H1 (cell line): ENCODE results near the gene CBL. TPM values are rescaled to one million over a fixed set of nuclear protein-coding genes. Genes with fewer than 3 reads are reported as not detected.

Experiments
- CTCF ChIA-PET: fragments of 300-600 bp; sonication (Branson Sonifier 250); formaldehyde crosslinking; loops from one replicate; lab custom pipeline; 2021; ENCODE audit not compliant: partially characterized antibody; lab: Charles Lee
- POLR2A ChIA-PET: fragments of 300-600 bp; sonication (Branson Sonifier 250); formaldehyde crosslinking; loops from one replicate; lab custom pipeline; 2021; ENCODE audit warnings: inconsistent platforms; ENCODE audit not compliant: partially characterized antibody; lab: Charles Lee
- DNase-seq, 2 experiments: peaks; one replicate each; pipeline versions ENCODE4 v3.0.0 to v3.0.0-alpha.2; 2010 to 2022; ENCODE audit warnings: low spot score in 2 of 2, low read depth in 1 of 2, mixed read lengths in 1 of 2
- FAIRE-seq: peaks from 2 replicates; lab custom pipeline; 2011; peaks lifted over from hg19 to GRCh38; lab: Jason Lieb, UNC
- H2AFZ ChIP-seq: 2 replicates; pipeline ENCODE4 v1.8.1; 2012; ENCODE audit warnings: low read length, inconsistent platforms
- H2AK5ac ChIP-seq: 2 replicates; pipeline ENCODE4 v1.6.1; 2013; ENCODE audit warnings: low read depth, low read length
- H2BK120ac ChIP-seq: replicated peaks from 2 replicates; pipeline ENCODE3; 2013; ENCODE audit warnings: low read depth, low read length, inconsistent platforms
- H2BK12ac ChIP-seq: 2 replicates; pipeline ENCODE4 v1.6.1; 2013; ENCODE audit warnings: low read depth, low read length
- H2BK15ac ChIP-seq: 2 replicates; pipeline ENCODE4 v1.6.1; 2013; ENCODE audit warnings: low read length
- H2BK20ac ChIP-seq: 2 replicates; pipeline ENCODE4 v1.6.1; 2013; ENCODE audit warnings: low read length
- H2BK5ac ChIP-seq: 2 replicates; pipeline ENCODE4 v1.6.1; 2013; ENCODE audit warnings: low read depth, low read length
- H3K14ac ChIP-seq: 2 replicates; pipeline ENCODE4 v1.6.1; 2013; ENCODE audit warnings: inconsistent platforms; ENCODE audit not compliant: insufficient read length
- H3K18ac ChIP-seq: 2 replicates; pipeline ENCODE4 v1.6.1; 2013; ENCODE audit warnings: low read length; ENCODE audit errors: extremely low read depth
- H3K23ac ChIP-seq: 2 replicates; pipeline ENCODE4 v1.6.1; 2013; ENCODE audit warnings: inconsistent platforms; ENCODE audit not compliant: insufficient read length
- H3K23me2 ChIP-seq: 2 replicates; pipeline ENCODE4 v1.6.1; 2013; ENCODE audit warnings: low read depth, low read length
- H3K27ac ChIP-seq: 2 replicates; pipeline ENCODE4 v1.6.1; 2011; ENCODE audit warnings: low read depth, low read length, inconsistent platforms
- H3K27me3 ChIP-seq, 4 experiments: replicated peaks in 1 of 4; 1 replicate in 1 of 4; 2 replicates in 3 of 4; pipeline versions ENCODE4 v1.6.1 to v1.8.1; 2011 to 2013; ENCODE audit warnings: low read length in 3 of 4, mild to moderate bottlenecking in 3 of 4, inconsistent platforms in 2 of 4, mixed read lengths in 2 of 4, moderate library complexity in 1 of 4; ENCODE audit not compliant: control insufficient read depth in 3 of 4, insufficient read depth in 3 of 4; ENCODE audit errors: extremely low read depth in 1 of 4
- H3K36me3 ChIP-seq, 4 experiments: 2 replicates each; pipeline versions ENCODE4 v1.6.1 to v1.8.1; 2011 to 2013; ENCODE audit warnings: mild to moderate bottlenecking in 4 of 4, low read length in 3 of 4, moderate library complexity in 2 of 4, control low read depth in 1 of 4, inconsistent platforms in 1 of 4; ENCODE audit not compliant: insufficient read depth in 4 of 4, control insufficient read depth in 2 of 4
- H3K4ac ChIP-seq: replicated peaks from 2 replicates; pipeline ENCODE3; 2013; ENCODE audit warnings: low read length, low read depth, mixed read lengths, inconsistent platforms; ENCODE audit not compliant: insufficient read length
- H3K4me1 ChIP-seq, 4 experiments: replicated peaks in 1 of 4; 1 replicate in 1 of 4; 2 replicates in 3 of 4; pipeline versions ENCODE4 v1.6.1 to v1.8.1; 2011 to 2013; ENCODE audit warnings: low read length in 3 of 4, inconsistent platforms in 2 of 4, mixed read lengths in 1 of 4; ENCODE audit not compliant: insufficient read depth in 4 of 4, control insufficient read depth in 3 of 4
- H3K4me2 ChIP-seq, 2 experiments: 2 replicates each; pipeline versions ENCODE4 v1.6.1 to v1.8.1; 2011 to 2013; ENCODE audit warnings: low read depth in 2 of 2, low read length in 2 of 2, control low read depth in 1 of 2, inconsistent platforms in 1 of 2, mild to moderate bottlenecking in 1 of 2; ENCODE audit not compliant: insufficient read depth in 1 of 2
- H3K4me3 ChIP-seq, 4 experiments: fragments of 200-600, 300-600 bp in 1 of 4; sonication (generic), shearing (Covaris generic), sonication (Bioruptor Twin) in 1 of 4; 2 replicates each; pipeline versions ENCODE4 v1.5.1 to v1.8.1; 2011 to 2016; ENCODE audit warnings: low read length in 4 of 4, low read depth in 3 of 4, control low read depth in 2 of 4, inconsistent platforms in 2 of 4, mild to moderate bottlenecking in 2 of 4, mixed read lengths in 1 of 4, moderate library complexity in 1 of 4; ENCODE audit not compliant: insufficient read depth in 2 of 4; ENCODE audit errors: extremely low read depth in 1 of 4
- H3K56ac ChIP-seq: replicated peaks from 2 replicates; pipeline ENCODE3; 2013; ENCODE audit warnings: low read depth, mild to moderate bottlenecking, mixed read lengths, low read length, inconsistent platforms; ENCODE audit not compliant: insufficient read length
- H3K79me1 ChIP-seq: 2 replicates; pipeline ENCODE4 v1.6.1; 2013; ENCODE audit warnings: low read depth, low read length, control low read depth
- H3K79me2 ChIP-seq, 2 experiments: 2 replicates each; pipeline versions ENCODE4 v1.6.1 to v1.8.1; 2012 to 2013; ENCODE audit warnings: low read length in 2 of 2, mild to moderate bottlenecking in 2 of 2, inconsistent platforms in 1 of 2; ENCODE audit not compliant: insufficient read depth in 2 of 2, control insufficient read depth in 1 of 2
- H3K9ac ChIP-seq, 4 experiments: replicated peaks in 1 of 4; 1 replicate in 1 of 4; 2 replicates in 3 of 4; pipeline versions ENCODE4 v1.6.1 to v1.8.1; 2011 to 2013; ENCODE audit warnings: low read depth in 3 of 4, low read length in 3 of 4, control low read depth in 2 of 4, mild to moderate bottlenecking in 2 of 4, moderate library complexity in 2 of 4, inconsistent platforms in 1 of 4; ENCODE audit errors: extremely low read depth in 1 of 4
- H3K9me3 ChIP-seq, 2 experiments: 2 replicates each; pipeline versions ENCODE4 v1.6.1 to v1.8.1; 2012 to 2013; ENCODE audit warnings: mild to moderate bottlenecking in 2 of 2, moderate library complexity in 2 of 2, control low read depth in 1 of 2, inconsistent platforms in 1 of 2, low read depth in 1 of 2, low read length in 1 of 2, mixed read lengths in 1 of 2; ENCODE audit not compliant: insufficient read depth in 2 of 2
- H4K20me1 ChIP-seq, 2 experiments: replicated peaks in 1 of 2; 2 replicates each; pipeline versions ENCODE3 to v1.8.1; 2011 to 2013; ENCODE audit warnings: inconsistent platforms in 2 of 2, low read length in 2 of 2, mild to moderate bottlenecking in 1 of 2; ENCODE audit not compliant: insufficient read depth in 2 of 2, control insufficient read depth in 1 of 2
- H4K5ac ChIP-seq: 2 replicates; pipeline ENCODE4 v1.6.1; 2013; ENCODE audit warnings: low read length, low read depth, mixed read lengths, inconsistent platforms; ENCODE audit not compliant: insufficient read length
- H4K8ac ChIP-seq: 2 replicates; pipeline ENCODE4 v1.8.0; 2013; ENCODE audit warnings: mild to moderate bottlenecking, moderate library complexity, low read length, inconsistent platforms; ENCODE audit not compliant: insufficient read depth; ENCODE audit errors: extremely low read depth
- H4K91ac ChIP-seq: replicated peaks from 2 replicates; pipeline ENCODE3; 2013; ENCODE audit warnings: low read length, mixed read lengths, inconsistent platforms; ENCODE audit not compliant: insufficient read length
- ASH2L ChIP-seq: fragments of 200-600, 300-600 bp; sonication (generic); IDR thresholded peaks from one replicate; pipeline ENCODE4 v1.7.1; 2017; ENCODE audit warnings: low read length
- CEBPB ChIP-seq: IDR thresholded peaks from 2 replicates; pipeline ENCODE4 v1.6.1; 2012; ENCODE audit warnings: low read depth, low read length
- KDM5A ChIP-seq: fragments of 200-600 bp; IDR thresholded peaks from 2 replicates; pipeline ENCODE4 v1.7.1; 2012; ENCODE audit warnings: mild to moderate bottlenecking, low read length, inconsistent platforms, mixed read lengths
- POU5F1 ChIP-seq: IDR thresholded peaks from 2 replicates; pipeline ENCODE4 v1.6.1; 2011; ENCODE audit warnings: low read depth, mild to moderate bottlenecking, low read length, moderate library complexity
- RFX5 ChIP-seq: IDR thresholded peaks from 2 replicates; pipeline ENCODE4 v1.6.1; 2011; ENCODE audit warnings: low read depth, low read length, improper control_type of control experiment, borderline replicate concordance
- SAP30 ChIP-seq: fragments of 300-600 bp; sonication (generic); IDR thresholded peaks from 2 replicates; pipeline ENCODE4 v1.7.1; 2012; ENCODE audit warnings: low read length, moderate library complexity, mild to moderate bottlenecking, inconsistent platforms; ENCODE audit not compliant: insufficient read depth, insufficient replicate concordance
- SIN3A ChIP-seq, 2 experiments: IDR thresholded peaks in 1 of 2; conservative IDR thresholded peaks in 1 of 2; 2 replicates each; pipeline ENCODE4 v1.6.1; 2011 to 2012; ENCODE audit warnings: low read length in 2 of 2, improper control_type of control experiment in 1 of 2, low read depth in 1 of 2, mild to moderate bottlenecking in 1 of 2
- SP1 ChIP-seq: IDR thresholded peaks from 2 replicates; pipeline ENCODE4 v1.6.1; 2011; ENCODE audit warnings: low read depth, low read length
- WGBS, 2 experiments: shearing (Covaris generic) in 1 of 2; methylation state at CpG; one replicate each; pipeline versions ENCODE4 v1.1.6 to v1.1.7; 2013 to 2015; ENCODE audit warnings: low lambda C conversion rate in 2 of 2, mixed read lengths in 2 of 2, inconsistent platforms in 1 of 2, low coverage in 1 of 2, missing lambda C conversion rate in 1 of 2; ENCODE audit not compliant: insufficient replicate concordance in 2 of 2, insufficient coverage in 1 of 2, insufficient read length in 1 of 2; ENCODE audit errors: extremely low coverage in 1 of 2, missing lambda C conversion rate in 1 of 2; 5-methylcytosine and 5-hydroxymethylcytosine counted together
- polyA plus RNA-seq, 7 experiments: library from polyadenylated mRNA; depleted of rRNA in 3 of 7; stranded (reverse) in 5 of 7; unstranded in 2 of 7; fragments of >200 nt in 5 of 7; fragments of 200-250 nt in 2 of 7; gene quantifications; 1 replicate in 5 of 7; 2 replicates in 1 of 7; 4 replicates in 1 of 7; pipeline versions ENCODE4 v1.2.1 to v1.2.3, GENCODE V29; 2011 to 2013; ENCODE audit warnings: missing spikeins in 2 of 7, mixed read lengths in 2 of 7
- total RNA-seq: library from RNA; stranded (reverse); fragmentation: NEBNext Ultra II Directional; extraction: Animal tissue kit (Norgen Biotek cat#: 25700); gene quantifications from 2 replicates; pipeline ENCODE4 v1.2.1, GENCODE V29; 2021
- TF ChIP-seq, protein P1 (sequence below): IDR thresholded peaks from 2 replicates; pipeline ENCODE4 v1.6.1; 2012; ENCODE audit warnings: inconsistent platforms
- TF ChIP-seq, protein P2 (sequence below): IDR thresholded peaks from 2 replicates; pipeline ENCODE4 v1.6.1; 2012; ENCODE audit warnings: inconsistent platforms

Gene CBL
- total and polyA plus RNA-seq, 2 of the 8 experiments (the other 6 are each of a cell fraction or from before 2014, with no cell fraction given): 23.1 to 57.8 TPM

DNA sequence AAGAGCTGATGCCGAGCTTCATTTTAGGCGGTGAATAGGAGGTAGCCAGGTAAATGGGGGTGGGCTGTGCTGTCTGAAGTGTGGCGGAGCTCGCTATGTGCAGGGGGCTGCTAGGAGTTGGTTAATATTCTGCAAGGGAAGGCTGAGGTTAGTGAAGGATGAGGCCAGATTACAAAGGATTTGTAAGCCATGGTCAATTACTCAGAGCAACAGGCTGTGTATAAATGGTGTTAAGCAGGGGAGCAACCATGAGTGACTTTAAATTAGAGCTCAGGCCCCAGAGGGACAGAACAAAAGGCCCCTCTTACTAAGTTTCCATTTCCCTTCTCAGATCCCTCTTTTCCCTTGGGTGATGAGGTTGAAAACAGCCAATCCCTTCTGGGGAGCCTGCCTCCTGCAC, 118.0 kb downstream of the CBL start:
- Histone ChIP-seq H4K5ac (no peak overlapping the region), H3K56ac (no peak overlapping the region), H3K4ac (no peak overlapping the region), H4K8ac (no peak overlapping the region), H2BK120ac (no peak overlapping the region), H3K18ac (no peak overlapping the region; the same call in 1 of the 2 replicates), H3K27ac (no peak overlapping the region), H3K4me2 (peak overlapping the region in 1 of 2 experiments; percentile 1; a peak in 1 of 4 replicates), H2BK5ac (no peak overlapping the region), H3K23ac (no peak overlapping the region), H3K9ac (no peak overlapping the region), H3K9me3 (no peaks in the 10 kb centered on the region), H2BK15ac (peak overlapping the region; percentile 10; the same call in 1 of the 2 replicates), H4K20me1 (no peaks in the 10 kb centered on the region), H2AK5ac (no peak overlapping the region), H2BK20ac (no peak overlapping the region), H4K91ac (no peak overlapping the region), H3K14ac (no peak overlapping the region), H3K4me1 (peaks cover 4 to 19% (median 14%) of the 10 kb centered on the region in 4 experiments), H3K23me2 (peaks cover 7% of the 10 kb centered on the region; the same call in 1 of the 2 replicates), H2BK12ac (no peak overlapping the region), H2AFZ (peak overlapping the region; percentile 34; the same call in 1 of the 2 replicates), H3K27me3 (peaks cover 0 to 3% (median under 1%) of the 10 kb centered on the region in 4 experiments; a peak in 1 of 7 replicates), H3K79me1 (no peaks in the 10 kb centered on the region), H3K79me2 (no peaks in the 10 kb centered on the region), H3K36me3 (no peaks in the 10 kb centered on the region), H3K4me3 (no peak overlapping the region)
- DNase-seq (no peak), FAIRE-seq (no peak)
- ChIA-PET POLR2A (interaction anchor here (0.6 to 5.2 kb wide), 9 partner anchors 10 to 283 kb away, joined by 3 to 29 read pairs (median 4); partner anchors contain the start of genes C1QTNF5, RNF26 and THY1), CTCF (interaction anchor here (0.7 to 16.8 kb wide), 44 partner anchors 14 to 934 kb away, joined by 3 to 415 read pairs (median 5); partner anchors contain the start of genes C1QTNF5, DPAGT1, MFRP and RNF26)
- 87% methylated on average over 4 of the region's 4 CpGs; no CpG with 5 or more reads in 1 of the 2 experiments for WGBS, 2 experiments
- TF ChIP-seq KDM5A: no peak
- no peak for TF ChIP-seq RFX5
- no peak for TF ChIP-seq ASH2L
- TF ChIP-seq SP1: no peak
- TF ChIP-seq, protein P1, sequence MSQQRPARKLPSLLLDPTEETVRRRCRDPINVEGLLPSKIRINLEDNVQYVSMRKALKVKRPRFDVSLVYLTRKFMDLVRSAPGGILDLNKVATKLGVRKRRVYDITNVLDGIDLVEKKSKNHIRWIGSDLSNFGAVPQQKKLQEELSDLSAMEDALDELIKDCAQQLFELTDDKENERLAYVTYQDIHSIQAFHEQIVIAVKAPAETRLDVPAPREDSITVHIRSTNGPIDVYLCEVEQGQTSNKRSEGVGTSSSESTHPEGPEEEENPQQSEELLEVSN: no peak
- no peak for TF ChIP-seq SAP30
- no peak for TF ChIP-seq POU5F1
- TF ChIP-seq SIN3A (conservative IDR thresholded peaks at IDR 0.05 in 1 of 2, IDR thresholded peaks at IDR 0.05 in 1 of 2; ENCODE audit: low read depth in 1 of 2, low read length in 2 of 2): no peak
- TF ChIP-seq, protein P2, sequence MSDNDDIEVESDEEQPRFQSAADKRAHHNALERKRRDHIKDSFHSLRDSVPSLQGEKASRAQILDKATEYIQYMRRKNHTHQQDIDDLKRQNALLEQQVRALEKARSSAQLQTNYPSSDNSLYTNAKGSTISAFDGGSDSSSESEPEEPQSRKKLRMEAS: no peak
- no peak for TF ChIP-seq CEBPB
